Measurements from ENCODE around the gene EDDM13. TPM values are rescaled to one million over a fixed set of nuclear protein-coding genes. Genes with fewer than 3 reads are reported as not detected.

Gene EDDM13
- total and polyA plus RNA-seq, 11 donors, result 0.42 TPM; not detected in 10

DNA sequence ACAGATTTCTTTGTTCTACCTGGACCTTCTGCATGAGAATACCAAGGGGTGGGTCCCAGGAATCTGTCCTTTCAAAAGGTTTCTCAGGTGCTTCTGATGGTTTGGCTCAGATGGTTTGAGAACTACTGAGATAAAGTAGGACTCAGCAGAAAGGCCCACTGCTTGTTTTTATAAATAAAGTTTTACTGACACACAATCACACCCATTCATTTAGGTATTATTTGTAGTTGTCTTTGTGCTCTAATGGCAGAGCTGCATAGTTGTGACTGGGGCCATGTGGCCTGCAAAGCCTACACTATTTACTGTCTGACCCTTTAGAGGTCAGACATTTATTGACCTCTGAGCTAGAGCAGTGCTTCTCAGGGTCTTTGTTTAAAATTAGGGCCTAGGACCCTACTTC, 17.6 kb downstream of the EDDM13 start:
- Histone ChIP-seq H3K27ac (no peak overlapping the region), H3K9me3 (no peaks in the 10 kb centered on the region), H3K4me3 (no peak overlapping the region), H3K4me1 (no peaks in the 10 kb centered on the region), H3K27me3 (no peaks in the 10 kb centered on the region), H3K36me3 (peaks cover 0 to 26% (median 9%) of the 10 kb centered on the region in 9 donors)
- ATAC-seq (no peak), DNase-seq (no peak)
- intact Hi-C loops (cut with DNase I), result loop anchor here in 1 of 10 donors (5.0 kb wide), 1 partner anchor 33 kb away; no protein-coding TSS in a partner anchor
- TF ChIP-seq POLR2A (IDR thresholded peaks at IDR 0.05), result no peak
- TF ChIP-seq, protein P1, sequence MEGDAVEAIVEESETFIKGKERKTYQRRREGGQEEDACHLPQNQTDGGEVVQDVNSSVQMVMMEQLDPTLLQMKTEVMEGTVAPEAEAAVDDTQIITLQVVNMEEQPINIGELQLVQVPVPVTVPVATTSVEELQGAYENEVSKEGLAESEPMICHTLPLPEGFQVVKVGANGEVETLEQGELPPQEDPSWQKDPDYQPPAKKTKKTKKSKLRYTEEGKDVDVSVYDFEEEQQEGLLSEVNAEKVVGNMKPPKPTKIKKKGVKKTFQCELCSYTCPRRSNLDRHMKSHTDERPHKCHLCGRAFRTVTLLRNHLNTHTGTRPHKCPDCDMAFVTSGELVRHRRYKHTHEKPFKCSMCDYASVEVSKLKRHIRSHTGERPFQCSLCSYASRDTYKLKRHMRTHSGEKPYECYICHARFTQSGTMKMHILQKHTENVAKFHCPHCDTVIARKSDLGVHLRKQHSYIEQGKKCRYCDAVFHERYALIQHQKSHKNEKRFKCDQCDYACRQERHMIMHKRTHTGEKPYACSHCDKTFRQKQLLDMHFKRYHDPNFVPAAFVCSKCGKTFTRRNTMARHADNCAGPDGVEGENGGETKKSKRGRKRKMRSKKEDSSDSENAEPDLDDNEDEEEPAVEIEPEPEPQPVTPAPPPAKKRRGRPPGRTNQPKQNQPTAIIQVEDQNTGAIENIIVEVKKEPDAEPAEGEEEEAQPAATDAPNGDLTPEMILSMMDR (IDR thresholded peaks at IDR 0.05), result no peak

DNA sequence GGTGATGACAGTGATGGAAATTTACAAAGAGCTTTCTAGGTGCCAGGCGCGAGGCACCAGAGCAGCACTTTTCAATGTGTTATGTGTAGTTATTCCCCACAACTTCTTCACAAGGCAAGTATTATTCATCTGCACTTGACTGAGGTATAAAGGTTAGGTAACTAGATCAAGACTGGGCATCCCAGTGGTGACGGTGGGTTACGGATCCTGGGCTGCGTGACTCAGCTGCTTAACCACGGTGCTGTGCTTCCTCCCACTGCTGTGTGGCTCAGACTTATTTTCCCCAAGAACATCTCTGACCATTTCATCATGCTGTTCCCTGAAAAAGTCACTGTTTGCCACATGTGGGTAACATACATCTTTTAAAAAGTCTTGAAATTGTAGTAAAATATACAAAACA, 19.3 kb downstream of the EDDM13 start:
- no peak for TF ChIP-seq POLR2A (IDR thresholded peaks at IDR 0.05)
- TF ChIP-seq, protein P1 (IDR thresholded peaks at IDR 0.05), result no peak
- ATAC-seq (no peak), DNase-seq (no peak)
- 92 to 96% (median 95%) methylated on average over 6 of the region's 6 CpGs for WGBS, 4 donors
- H3K36me3 ChIP-seq, result peaks cover 0 to 40% (median 15%) of the 10 kb centered on the region in 9 donors
- no peaks in the 10 kb centered on the region for H3K9me3 ChIP-seq
- intact Hi-C loops (cut with DNase I), result loop anchor here in 1 of 10 donors (5.0 kb wide), 1 partner anchor 35 kb away; no protein-coding TSS in a partner anchor
- no peak overlapping the region for H3K4me3 ChIP-seq
- no peaks in the 10 kb centered on the region for H3K4me1 ChIP-seq
- H3K27ac ChIP-seq, result no peak overlapping the region
- no peaks in the 10 kb centered on the region for H3K27me3 ChIP-seq

DNA sequence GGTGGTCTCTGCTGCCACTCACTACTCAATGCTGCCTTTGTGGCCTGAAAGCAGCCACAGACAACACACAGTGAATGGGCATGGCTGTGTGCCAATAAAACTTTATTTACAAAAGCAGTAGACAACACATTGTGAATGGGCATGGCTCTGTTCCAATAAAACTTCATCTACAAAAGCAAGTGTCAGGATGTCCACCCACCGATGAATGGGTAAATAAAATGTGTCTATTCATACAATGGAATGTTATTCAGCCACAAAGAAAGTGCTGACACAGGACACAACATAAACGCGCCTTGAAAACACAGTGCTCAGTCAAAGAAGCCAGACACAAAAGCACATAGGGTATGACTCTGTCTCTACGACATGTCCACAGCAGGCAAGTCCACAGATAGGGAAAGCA, 22.0 kb downstream of the EDDM13 start:
- DNase-seq, result no peak
- ATAC-seq, result no peak
- Histone ChIP-seq H3K4me1 (peaks cover 0 to 5% (median 0%) of the 10 kb centered on the region in 12 donors), H3K27me3 (no peaks in the 10 kb centered on the region), H3K4me3 (no peak overlapping the region), H3K36me3 (peaks cover 0 to 40% (median 17%) of the 10 kb centered on the region in 9 donors), H3K27ac (no peak overlapping the region), H3K9me3 (no peaks in the 10 kb centered on the region)
- intact Hi-C loops (cut with DNase I), result loop anchor here in 1 of 10 donors (5.0 kb wide), 1 partner anchor 37 kb away; no protein-coding TSS in a partner anchor
- TF ChIP-seq, protein P1 (IDR thresholded peaks at IDR 0.05), result no peak
- no peak for TF ChIP-seq POLR2A (IDR thresholded peaks at IDR 0.05)
- WGBS, 4 donors, result 88 to 89% (median 89%) methylated on average over 4 of the region's 4 CpGs

DNA sequence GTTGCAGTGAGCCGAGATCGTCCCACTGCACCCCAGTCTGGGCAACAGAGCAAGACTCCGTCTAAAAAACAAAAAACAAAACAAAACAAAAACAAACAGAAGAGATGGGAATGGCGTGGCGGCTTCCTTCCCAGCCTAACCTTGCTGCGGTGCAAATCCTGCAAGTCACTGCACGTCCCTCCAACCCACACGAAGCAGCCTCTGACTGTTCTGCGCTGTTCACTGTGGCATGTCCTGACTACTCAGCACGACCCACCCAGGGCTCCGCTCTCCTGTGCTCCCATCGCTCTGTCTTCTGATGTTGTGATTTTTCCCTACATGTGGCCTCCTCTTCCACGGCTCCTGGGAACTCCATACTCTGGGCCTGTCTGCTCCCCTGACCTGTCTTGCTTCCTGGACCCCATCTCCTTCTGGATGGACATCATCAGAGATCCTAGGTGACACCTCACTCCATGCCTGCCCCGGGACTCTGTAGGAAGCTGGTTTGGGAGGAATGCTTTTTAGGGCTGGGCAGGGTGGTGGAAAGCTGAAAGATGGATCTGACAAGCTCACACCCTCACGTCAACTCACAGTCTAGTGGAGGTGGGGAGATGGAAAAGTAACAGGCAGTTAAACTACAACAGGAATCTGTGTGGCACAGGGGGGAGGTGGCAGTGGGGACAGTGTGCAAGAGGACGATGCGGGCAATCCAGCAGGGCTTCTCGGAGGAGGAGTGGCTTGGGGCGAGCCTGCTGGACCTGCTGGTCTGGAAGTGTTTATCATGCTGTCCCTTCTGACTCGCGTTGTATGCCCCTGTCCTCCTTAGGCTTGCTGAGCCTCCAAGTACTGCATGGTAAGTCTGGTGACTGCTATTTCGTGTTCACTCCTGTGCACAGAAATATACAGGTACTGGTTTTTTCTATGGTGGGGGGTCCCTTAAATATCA, 23.2 kb downstream of the EDDM13 start:
- no peak overlapping the region for H3K27ac ChIP-seq
- H3K9me3 ChIP-seq, result no peaks in the 10 kb centered on the region
- DNase-seq (no peak), ATAC-seq (peak in 1 of 4 donors; percentile 34)
- TF ChIP-seq, protein P1 (IDR thresholded peaks at IDR 0.05), result no peak
- TF ChIP-seq POLR2A (IDR thresholded peaks at IDR 0.05), result no peak
- intact Hi-C loops (cut with DNase I), result no loop called here
- H3K4me3 ChIP-seq, result no peak overlapping the region
- H3K27me3 ChIP-seq, result no peaks in the 10 kb centered on the region
- 94 to 97% (median 96%) methylated on average over 22 of the region's 22 CpGs for WGBS, 4 donors
- H3K4me1 ChIP-seq, result peaks cover 0 to 5% (median 0%) of the 10 kb centered on the region in 12 donors
- H3K36me3 ChIP-seq, result peaks cover 0 to 40% (median 17%) of the 10 kb centered on the region in 9 donors
